AG04449 (cell line): ENCODE measurements around the gene SIKE1.
"Not testable (repeated sequence)": the region's sequence is repeated elsewhere in the genome, so short reads cannot be mapped to it uniquely, and the experiment has no call there.

ENCODE experiments used
- CTCF ChIA-PET: fragments of 350-600 bp; formaldehyde crosslinking; extraction: SDS; loops from one replicate; lab custom pipeline; 2021; ENCODE audit warnings: antibody characterized with exemption; lab: Yijun Ruan, JAX
- POLR2A ChIA-PET: fragments of 400-600, 350-600 bp; formaldehyde crosslinking; extraction: SDS; loops from one replicate; lab custom pipeline; 2020; ENCODE audit warnings: antibody characterized with exemption, inconsistent platforms; lab: Yijun Ruan, JAX
- DNase-seq: peaks from one replicate; pipeline ENCODE4 v3.0.0-alpha.2; 2010; ENCODE audit warnings: low read depth, low spot score
- H3K4me3 ChIP-seq: 2 replicates; pipeline ENCODE4 v1.5.1; 2011; ENCODE audit warnings: low read depth, mild to moderate bottlenecking, control low read depth, low read length
- TF ChIP-seq, protein P1 (sequence below): IDR thresholded peaks from one replicate; pipeline ENCODE4 v1.5.1; 2011; ENCODE audit warnings: mild to moderate bottlenecking, moderate library complexity, low read length, control low read depth, inconsistent platforms; ENCODE audit not compliant: insufficient read depth; ENCODE audit errors: missing control alignments

SIKE1 gene

DNA sequence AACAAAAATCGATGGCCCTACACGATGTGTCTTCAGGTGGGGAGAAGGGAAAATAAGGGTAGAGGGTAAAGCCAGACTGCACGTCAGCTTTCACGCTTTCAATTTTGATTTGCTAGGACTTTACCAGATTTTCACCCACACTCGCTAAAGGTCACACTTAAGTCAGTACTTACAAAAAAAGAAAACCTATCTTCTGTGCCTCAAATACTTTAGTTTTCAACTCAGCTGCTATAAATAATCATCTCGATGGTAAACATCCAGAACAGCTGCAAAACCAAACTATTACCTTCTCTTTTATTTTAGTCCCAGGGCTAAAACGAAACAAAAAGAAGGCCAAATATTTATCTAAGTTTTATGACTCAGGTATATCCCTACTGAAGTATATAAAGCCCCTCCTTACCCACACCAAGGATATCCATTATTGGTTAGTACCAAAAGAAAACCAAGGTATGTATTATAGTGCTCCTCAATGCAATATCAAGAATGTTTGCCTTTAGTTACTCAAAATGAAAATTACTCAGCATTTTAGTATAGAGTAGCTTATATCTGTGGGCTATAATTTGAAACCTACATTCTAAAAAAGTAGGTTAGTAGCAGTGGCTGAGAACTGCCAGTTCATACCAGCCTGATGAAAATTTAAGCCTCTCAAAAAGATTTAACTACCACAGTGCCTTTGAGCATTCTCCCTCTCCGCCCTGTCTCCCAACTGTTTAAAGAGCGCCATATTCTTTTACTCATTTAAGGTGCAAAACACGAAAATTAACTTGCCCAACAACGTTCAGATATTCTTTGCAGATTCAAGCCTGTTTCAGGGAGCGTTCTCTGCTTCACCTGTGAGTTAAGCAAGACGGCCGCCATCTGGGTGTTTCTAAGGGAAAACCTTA lies 24.2 kb downstream of the SIKE1 start:
- TF ChIP-seq, protein P1, sequence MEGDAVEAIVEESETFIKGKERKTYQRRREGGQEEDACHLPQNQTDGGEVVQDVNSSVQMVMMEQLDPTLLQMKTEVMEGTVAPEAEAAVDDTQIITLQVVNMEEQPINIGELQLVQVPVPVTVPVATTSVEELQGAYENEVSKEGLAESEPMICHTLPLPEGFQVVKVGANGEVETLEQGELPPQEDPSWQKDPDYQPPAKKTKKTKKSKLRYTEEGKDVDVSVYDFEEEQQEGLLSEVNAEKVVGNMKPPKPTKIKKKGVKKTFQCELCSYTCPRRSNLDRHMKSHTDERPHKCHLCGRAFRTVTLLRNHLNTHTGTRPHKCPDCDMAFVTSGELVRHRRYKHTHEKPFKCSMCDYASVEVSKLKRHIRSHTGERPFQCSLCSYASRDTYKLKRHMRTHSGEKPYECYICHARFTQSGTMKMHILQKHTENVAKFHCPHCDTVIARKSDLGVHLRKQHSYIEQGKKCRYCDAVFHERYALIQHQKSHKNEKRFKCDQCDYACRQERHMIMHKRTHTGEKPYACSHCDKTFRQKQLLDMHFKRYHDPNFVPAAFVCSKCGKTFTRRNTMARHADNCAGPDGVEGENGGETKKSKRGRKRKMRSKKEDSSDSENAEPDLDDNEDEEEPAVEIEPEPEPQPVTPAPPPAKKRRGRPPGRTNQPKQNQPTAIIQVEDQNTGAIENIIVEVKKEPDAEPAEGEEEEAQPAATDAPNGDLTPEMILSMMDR, result no peak
- H3K4me3 ChIP-seq, result peak overlapping the region; percentile 100
- DNase-seq, result no peak
- ChIA-PET CTCF (interaction anchor here (1.6 kb wide), 1 partner anchor 12 kb away, joined by 4 read pairs; no protein-coding TSS in a partner anchor), POLR2A (interaction anchor here (0.7 kb wide), 1 partner anchor 36 kb away, joined by 3 read pairs; no protein-coding TSS in a partner anchor)

DNA sequence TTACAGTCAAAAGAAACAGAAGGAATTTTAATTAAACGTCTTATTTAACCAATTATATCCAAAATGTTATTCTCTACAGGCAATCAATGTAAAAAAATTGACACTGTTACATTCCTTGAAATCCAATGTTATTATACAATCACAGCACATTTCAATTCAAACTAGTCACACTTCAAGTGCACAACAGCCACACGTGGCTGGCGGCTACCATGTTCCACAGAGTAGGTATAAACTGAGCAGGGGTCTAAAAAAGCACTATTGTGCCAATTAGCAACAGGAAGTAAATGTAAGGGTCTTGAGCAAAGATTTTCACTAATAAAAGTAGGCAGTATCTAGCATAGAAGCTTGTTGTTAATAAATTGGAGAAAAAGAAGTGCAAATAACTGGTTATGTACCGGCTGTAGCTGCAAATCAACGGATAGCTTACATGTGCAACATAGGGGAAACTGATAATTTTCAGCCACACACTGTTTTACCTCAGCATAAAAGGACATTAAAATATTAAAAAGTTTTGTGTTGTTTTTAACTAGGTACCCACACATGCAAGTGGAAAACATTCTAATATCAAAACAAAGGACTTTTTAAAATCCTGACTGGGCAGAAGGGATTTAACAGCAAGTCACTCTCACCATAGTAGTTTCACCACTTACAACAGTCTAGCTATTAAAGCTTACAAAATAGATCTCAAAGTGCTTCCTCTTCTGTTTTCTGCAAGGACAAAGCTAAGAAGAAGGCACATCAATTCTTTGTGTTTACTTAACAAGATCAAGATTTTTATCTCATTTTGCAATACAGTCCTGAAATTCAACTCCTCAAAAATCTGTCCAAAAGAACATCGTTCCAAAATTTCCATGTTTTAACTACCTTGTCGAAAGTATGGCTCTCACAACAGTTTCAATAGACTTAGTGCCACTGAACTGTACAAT lies 25.2 kb downstream of the SIKE1 start:
- peak overlapping the region; percentile 100 for H3K4me3 ChIP-seq
- TF ChIP-seq, protein P1, result no peak
- ChIA-PET POLR2A (no interaction called here), CTCF (interaction anchor here (1.6 kb wide), 1 partner anchor 11 kb away, joined by 4 read pairs; no protein-coding TSS in a partner anchor)
- DNase-seq, result no peak

DNA sequence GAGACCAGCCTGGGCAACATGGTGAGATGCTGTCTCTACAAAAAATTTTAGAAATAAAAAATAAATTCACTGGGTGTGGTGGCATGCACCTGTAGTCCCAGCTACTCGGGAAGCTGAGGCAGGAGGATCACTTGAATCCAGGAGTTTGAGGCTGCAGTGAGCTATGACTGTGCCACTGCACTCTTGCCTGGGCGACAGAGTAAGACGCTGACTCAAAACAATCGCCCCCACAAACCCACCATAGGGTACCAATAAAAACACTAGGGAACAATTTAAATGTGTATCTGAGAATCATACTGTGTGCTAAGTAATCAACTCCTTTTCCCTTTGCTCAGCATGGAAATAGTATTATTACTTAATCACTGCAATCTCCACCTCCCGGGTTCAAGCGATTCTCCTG lies 26.8 kb downstream of the SIKE1 start:
- CTCF ChIA-PET, DNase-seq, POLR2A ChIA-PET, H3K4me3 ChIP-seq: not testable (repeated sequence)

DNA sequence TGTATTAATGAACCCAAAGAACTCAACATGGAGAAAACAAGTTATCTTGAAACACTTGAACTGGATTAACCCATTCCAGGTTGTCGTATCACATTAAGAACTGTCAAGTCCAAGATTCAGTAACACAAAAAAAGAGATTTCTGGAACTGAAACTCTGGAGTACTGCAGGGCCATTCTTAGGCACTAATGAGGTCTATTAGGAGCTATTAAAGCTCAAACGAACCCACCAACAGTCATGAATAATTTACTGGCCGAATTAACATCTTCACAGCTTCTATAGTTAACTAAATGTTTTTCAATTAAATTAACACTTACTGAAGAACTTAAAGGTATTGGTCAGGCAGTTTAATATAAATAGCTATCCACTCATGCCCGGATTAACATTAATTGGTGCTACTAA lies 27.3 kb downstream of the SIKE1 start:
- ChIA-PET CTCF (no interaction called here), POLR2A (no interaction called here)
- TF ChIP-seq, protein P1, result no peak
- no peak for DNase-seq
- H3K4me3 ChIP-seq, result no peak overlapping the region

DNA sequence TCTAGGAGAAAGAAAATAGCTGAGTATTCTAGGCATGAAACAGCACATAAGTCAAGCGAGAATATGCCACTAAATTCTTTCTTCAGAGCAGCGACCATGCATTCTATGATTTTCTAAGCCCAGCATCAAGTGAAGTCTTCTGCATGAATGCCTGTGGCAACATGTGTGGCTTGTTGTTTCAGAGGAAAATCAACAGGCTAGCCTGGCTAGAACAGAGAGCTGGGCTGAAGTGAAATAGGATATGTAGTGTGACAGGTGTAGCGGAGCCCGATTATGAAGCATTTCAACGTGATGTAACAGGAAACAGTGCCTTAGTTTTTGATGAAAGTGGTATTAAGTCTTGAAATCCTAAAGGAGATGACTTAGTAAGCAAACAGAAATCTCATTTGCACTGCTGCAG lies 29.7 kb downstream of the SIKE1 start:
- POLR2A ChIA-PET, result no interaction called here
- CTCF ChIA-PET, result no interaction called here
- no peak for DNase-seq
- H3K4me3 ChIP-seq, result no peak overlapping the region
- TF ChIP-seq, protein P1, result no peak

DNA sequence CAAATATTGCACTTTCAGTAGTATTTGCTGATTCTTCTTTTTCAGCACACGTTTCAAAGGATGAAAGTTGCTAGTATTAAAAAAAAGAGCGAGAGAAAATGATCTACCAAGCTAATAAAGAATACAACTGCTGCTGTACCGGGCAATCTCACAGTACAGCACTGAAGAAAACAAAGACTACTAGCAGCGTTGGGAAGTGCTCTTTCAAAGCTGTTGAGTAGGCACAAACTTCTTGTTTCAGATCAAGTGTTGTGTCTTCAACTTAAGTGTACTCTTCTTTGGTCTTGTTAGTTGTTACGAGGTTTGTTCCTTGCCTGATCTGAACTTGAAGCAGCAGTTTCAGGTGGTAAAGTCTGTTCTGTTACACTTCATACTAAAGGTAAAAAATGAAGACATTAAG lies 30.6 kb downstream of the SIKE1 start:
- ChIA-PET POLR2A (no interaction called here), CTCF (no interaction called here)
- TF ChIP-seq, protein P1, result no peak

More for the DNA sequence above, 30.6 kb downstream of the SIKE1 start:
- no peak for DNase-seq
- no peak overlapping the region for H3K4me3 ChIP-seq
